GM12873 (cell line): ENCODE data around the gene WNT9B.

Source experiments
- TF ChIP-seq, protein P1 (sequence below): IDR thresholded peaks from 2 replicates; pipeline ENCODE4 v1.5.1; 2012; ENCODE audit warnings: low read depth, mild to moderate bottlenecking, moderate library complexity, low read length, control low read depth; ENCODE audit not compliant: insufficient read depth; ENCODE audit errors: missing control alignments

The WNT9B gene

DNA sequence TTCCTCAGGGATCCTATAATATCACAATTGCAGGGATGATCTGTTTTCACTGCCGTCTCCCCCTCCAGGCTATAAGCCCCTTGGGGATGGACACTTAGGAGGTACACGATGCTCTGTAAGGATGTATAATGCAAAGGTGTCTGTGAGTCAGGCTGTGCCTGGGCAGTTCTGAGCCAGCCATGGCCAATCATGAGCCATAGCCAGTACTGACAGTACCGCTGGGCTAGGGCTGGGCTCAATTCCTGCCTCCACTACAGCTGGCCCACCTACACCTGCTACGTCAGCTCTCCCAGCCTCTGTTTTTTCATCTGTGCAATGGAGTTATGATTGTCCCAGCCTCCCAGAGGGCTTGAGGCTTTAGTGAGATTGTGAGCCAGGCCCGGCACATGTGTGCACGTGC lies 2.8 kb upstream of the WNT9B start:
- TF ChIP-seq, protein P1, sequence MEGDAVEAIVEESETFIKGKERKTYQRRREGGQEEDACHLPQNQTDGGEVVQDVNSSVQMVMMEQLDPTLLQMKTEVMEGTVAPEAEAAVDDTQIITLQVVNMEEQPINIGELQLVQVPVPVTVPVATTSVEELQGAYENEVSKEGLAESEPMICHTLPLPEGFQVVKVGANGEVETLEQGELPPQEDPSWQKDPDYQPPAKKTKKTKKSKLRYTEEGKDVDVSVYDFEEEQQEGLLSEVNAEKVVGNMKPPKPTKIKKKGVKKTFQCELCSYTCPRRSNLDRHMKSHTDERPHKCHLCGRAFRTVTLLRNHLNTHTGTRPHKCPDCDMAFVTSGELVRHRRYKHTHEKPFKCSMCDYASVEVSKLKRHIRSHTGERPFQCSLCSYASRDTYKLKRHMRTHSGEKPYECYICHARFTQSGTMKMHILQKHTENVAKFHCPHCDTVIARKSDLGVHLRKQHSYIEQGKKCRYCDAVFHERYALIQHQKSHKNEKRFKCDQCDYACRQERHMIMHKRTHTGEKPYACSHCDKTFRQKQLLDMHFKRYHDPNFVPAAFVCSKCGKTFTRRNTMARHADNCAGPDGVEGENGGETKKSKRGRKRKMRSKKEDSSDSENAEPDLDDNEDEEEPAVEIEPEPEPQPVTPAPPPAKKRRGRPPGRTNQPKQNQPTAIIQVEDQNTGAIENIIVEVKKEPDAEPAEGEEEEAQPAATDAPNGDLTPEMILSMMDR = no peak

- TF ChIP-seq, protein P1 = no peak
Measured at GRCh38 chr17:46850688-46851028, 725 bp upstream of the WNT9B start.

- TF ChIP-seq, protein P1 = no peak
Measured at GRCh38 chr17:46853896-46854444, 2.6 kb downstream of the WNT9B start.

DNA sequence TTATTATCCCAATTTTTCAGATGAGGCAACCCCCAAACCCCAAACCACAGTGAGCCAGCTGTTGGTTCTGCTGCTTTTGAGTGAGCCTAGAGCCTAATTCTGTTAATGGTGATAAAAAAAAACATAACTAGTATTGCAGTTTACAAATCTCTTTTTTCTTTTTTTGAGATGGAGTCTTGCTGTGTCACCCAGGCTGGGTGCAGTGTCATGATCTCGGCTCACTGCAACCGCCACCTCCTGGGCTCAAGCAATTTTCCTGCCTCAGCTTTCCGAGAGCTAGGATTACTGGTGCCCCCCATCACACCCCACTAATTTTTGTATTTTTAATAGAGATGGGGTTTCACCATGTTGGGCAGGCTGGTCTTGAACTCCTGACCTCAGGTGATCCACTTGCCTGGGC lies 3.1 kb downstream of the WNT9B start:
- TF ChIP-seq, protein P1 = no peak

GRCh38 chr17:46854948-46855347 lies 3.6 kb downstream of the WNT9B start:
- TF ChIP-seq, protein P1 = no peak

DNA sequence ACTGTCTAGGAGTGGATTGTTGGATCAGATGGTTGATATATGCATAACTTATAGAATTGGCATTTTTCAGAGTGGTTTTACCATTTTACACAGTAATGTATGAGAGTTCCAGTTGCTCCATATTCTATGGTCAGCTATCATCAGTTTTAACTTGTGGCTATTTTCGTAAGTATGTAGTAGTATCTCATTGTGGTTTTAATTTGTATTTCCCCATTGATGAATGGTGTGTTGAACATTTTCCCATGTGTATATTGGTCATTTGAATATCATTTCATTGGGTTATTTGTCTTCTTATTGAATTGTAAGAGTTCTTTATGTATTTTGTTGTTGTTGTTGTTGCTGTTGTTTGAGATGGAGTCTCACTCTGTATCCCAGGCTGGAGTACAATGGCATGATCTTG lies 6.2 kb downstream of the WNT9B start:
- TF ChIP-seq, protein P1 = no peak

DNA sequence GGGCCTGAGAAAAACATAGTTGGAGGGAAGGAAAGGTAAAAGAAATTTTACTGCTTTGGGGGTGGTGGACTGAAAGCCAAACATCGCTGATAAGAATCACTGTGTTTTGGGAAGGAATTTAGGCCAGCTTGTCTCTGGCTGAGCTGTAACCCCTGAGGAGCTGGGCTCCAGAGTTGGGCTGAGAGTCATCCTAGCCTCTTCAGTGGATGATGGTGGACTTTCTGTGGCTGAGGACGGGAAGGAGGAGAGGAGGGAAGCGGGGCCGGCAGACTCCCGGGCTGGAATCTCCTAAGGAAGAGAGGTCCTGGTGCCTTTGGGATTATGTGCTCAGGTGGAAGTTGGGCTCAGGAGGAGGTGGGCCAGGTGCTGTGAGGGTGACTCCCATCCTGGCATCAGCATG lies 8.6 kb downstream of the WNT9B start:
- TF ChIP-seq, protein P1 = no peak
